SKM-1 treated with dmso at 0.1 percent for 144 hours (cell line): ENCODE results near the gene EDNRB.

Experiments
- DNase-seq: peaks from one replicate; lab custom pipeline; 2025; ENCODE audit not compliant: unreplicated experiment; lab: John Stamatoyannopoulos, UW

EDNRB gene

DNA sequence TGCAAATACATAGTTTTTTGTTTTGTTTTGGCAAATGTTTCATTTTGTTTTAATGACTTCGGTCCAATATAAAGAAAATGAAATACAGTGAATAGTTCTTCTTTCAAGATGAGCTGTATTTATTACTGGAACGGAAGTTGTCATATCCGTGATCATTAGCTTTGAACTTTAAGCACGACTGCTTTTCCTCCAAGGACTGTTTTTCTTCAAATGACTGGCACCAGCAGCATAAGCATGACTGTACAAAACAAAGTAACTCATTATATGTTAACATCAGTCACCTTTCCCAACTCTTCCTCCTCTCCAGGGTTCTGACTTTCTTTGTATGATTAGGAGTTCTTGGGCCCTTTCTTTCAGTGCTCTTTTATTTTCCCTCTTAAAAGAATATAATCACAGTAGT, 20.5 kb downstream of the EDNRB start:
- DNase-seq: no peak

- no peak for DNase-seq
These were observed 21.7 kb downstream of the EDNRB start for GRCh38 chr13:77896977-77897376.

DNA sequence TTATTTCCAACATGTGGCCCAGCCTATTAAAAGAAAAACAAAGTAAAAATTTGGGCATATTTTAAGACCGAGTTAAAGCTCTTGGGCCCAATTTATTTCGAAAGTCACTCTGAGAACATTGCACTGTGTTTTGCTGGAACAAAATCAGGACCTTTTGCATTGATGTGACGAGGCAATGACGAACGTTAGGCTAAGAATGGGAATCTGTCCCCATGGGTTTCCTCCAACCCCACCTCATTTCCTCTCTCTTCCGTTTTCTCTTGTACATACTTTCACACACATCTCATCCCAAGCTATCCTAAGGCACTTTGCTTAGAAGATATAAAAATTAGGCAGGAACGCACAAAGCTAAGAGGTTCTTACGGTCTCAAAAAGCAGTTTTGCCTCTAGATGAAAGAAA, 22.1 kb downstream of the EDNRB start:
- no peak for DNase-seq

DNA sequence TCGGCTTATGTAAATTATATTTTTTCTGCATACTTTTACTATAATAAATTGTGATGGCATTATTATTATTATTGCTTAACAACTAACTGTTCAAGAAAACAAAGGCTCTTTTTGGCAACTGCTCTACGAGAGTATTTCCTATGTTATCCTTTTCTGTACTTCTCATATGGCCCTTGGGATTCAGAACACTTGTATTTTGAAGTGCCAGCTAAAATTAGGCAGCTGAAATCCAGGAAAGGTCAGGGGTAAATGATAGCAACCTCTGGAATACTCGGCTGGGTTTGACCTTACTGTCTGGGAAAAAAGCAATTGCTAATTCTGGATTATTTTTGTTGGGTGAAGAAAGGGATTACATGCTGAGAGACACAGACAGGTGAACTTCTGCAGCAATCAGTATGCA, 23.9 kb downstream of the EDNRB start:
- no peak for DNase-seq

DNA sequence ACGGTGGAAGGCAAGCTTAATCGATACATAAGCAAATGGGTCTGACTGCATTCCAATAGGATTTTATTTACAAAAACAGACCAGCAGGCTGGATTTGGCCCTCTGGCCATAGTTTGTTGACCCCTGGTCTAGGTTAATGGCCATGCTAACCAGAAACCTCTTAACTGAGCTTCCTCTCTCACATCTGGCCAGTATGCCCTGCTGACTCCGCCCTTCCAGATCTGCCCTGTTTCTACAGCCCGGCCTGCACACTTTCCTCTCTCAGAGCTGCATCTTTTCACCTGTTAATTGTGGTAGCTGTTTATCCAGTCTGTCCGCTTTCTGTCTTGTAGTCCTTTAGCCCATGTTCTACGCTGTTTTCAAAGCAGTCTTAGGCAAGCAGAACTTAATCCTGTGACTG, 25.6 kb downstream of the EDNRB start:
- no peak for DNase-seq

DNA sequence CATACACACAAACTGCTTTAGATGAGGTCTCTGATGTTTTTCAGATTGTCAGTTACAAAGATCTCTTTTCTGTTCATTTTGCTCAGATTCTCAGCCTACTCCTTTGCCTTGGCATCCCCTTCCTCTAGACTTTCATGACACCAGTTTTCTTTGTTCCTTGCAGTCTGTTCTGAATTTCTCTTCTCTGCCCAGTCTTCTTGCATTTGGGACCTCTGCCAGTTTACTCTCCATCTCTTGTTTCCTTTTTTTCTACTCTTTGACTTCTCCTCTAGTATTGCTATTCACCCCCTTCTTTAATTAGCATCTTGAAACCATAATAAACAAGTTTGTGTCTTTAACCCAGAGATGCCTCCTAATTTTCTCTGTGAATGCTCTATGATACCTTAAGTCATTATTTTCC, 26.1 kb downstream of the EDNRB start:
- no peak for DNase-seq

DNA sequence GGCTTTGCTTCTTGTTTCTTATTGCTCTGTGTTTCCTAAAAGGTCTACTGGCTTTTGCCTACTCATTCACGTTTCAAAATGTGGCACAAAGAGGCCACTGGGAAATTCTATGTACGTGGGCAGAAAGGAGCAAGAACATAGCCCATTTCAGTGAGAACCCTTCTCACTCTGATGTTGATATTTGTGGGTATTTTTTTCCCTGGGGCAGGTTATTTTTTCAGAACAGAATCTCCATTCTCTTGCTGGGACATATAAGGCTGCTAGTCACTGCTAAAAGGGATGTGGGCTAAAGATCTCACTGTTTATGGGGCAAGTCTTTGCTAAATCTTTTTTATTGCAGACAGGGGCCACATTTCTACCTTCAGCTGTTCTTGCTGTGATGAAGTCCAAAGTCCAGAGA, 27.1 kb downstream of the EDNRB start:
- DNase-seq: no peak

DNA sequence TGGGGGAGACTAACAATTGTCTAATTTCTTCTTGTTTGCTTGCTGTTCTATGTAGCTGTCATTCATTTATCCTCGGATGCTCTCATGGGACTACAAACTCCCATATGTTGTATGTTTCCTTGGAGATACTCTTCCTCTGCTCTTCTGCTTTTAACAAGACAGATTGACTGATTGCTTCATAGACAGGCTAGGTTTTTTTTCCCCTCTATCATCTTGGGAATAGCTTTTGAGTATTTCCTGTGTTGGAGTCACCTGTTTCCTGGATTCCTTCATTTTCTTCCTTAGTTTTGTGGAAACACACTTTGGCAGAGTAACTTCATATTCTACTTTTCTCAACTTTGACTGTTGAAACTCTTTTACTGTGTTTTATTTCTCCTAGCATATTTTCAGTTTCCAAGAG, 27.6 kb downstream of the EDNRB start:
- DNase-seq: no peak

DNA sequence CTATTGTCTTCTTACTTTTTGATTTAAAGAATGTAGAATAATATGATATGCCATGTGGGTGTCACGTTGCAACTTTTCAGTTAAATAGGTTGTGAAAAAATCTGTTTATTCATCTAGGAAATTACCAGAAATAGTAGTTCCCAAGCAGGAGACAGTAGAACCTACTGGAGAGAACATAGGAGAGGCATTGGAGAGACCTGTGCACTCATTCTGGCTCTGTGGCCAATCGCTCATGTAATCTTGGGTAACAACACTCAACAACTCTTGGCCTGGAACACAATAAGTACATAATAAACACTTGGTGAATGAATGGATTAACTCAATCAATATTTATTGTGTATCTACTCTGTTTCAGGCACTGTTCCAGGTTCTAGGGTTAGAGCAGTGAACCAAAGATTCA, 35.3 kb downstream of the EDNRB start:
- no peak for DNase-seq

- DNase-seq: no peak
These were observed 40.4 kb downstream of the EDNRB start for GRCh38 chr13:77878190-77878589.

DNA sequence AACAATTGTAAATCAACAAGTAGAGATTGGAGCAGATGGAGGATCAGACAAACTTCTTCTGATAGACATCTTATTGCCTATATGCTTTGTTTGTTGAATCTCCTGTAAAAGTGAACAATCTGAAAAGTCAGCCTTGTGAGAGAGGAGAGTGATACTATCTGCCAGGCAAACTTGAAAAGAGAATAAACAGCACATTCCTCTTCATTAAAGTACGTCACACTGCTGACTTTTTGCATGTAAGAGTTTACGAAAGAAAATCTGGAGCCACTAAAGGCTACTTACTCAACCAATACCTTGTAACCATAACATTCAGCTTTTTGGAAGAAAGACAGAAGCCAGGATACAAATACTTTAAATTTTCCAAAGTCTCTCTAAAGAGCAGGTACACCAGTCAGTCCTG, 42.5 kb downstream of the EDNRB start:
- no peak for DNase-seq

- no peak for DNase-seq
These were observed 44.2 kb downstream of the EDNRB start for GRCh38 chr13:77874406-77874805.

GRCh38 chr13:77872995-77873394, 45.6 kb downstream of the EDNRB start:
- no peak for DNase-seq

DNA sequence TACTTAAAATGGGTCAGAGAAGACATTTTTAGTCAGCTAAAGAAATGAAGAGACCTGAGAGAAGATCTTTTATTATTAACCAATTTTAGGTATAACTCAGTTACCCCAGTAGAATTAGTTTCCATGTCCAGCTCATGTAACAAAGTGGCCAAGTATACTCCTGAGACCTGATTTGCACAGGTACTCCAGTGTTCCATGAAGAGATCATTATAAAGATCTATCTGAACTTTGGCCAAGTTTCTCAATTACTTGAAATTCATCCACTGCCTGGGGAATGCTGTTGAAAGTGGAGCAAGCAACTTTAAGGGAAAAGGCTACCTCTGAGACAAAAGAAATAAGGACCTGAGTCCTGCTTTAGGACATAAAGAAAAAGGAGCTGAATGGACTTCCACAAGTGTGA, 47.0 kb downstream of the EDNRB start:
- DNase-seq: no peak

- DNase-seq: no peak
These were observed 49.9 kb downstream of the EDNRB start for GRCh38 chr13:77868717-77869116.

DNA sequence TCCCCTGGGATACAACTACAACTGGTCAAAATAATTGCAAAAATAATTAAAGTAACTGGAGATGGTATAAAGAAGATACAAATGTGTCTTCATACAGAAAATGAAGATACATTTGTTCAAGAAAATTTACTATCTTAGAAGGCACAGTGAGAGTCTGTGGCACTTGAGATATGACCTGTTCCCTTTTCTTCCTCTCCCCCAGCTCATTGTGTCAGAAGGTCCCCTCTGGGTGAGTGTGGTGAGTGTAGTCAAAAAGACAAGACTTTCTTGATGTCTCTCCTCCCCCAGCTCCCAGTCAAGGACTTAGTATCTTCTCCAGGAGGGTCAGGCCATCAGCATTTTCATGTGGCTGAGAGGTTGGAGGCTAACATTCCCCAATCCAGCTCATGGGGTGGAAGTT, 51.7 kb downstream of the EDNRB start:
- no peak for DNase-seq

DNA sequence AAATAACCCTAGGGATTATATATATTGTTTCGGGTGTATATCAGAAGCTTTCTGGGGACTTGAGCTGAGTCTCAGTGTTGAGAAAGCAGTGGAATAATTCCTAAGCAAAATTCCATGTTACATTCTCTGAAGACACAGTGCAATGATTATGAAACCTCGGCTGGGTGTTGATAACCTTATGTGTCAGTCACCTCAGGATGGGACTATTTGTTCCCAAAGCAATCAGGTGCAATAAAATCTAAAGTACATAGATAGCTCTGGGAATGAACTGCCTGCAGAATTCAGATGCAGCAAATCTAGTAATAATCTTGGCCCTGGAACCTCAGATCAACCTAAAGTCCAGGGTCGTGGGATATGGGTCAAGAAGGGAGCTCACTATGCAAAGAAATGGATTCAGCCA, 53.0 kb downstream of the EDNRB start:
- DNase-seq: no peak

GRCh38 chr13:77863144-77863543, 55.5 kb downstream of the EDNRB start:
- DNase-seq: no peak

GRCh38 chr13:77861741-77862140, 56.9 kb downstream of the EDNRB start:
- no peak for DNase-seq

DNA sequence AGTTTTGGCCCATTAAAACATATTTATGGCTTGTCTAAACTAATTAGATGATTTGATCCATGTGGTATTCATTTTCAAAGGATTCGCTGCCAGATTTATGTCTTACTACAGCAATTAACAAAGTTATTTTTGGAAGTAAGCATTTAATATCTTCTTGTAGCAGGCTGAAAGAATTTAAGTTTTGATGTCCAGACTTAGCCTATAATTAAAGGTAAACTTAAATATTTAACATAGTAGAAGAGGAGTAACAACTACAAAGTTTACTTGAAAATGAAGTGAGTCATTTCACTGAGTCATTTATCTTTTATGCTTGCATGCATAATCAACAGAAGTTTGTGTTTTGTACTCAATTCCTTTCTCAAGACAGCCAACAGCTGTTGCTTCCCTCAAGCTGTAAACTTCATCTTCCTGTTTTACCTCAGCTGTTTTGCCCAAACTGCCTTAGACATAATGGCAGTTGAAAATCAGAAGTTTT, 58.1 kb downstream of the EDNRB start:
- DNase-seq: no peak

GRCh38 chr13:77859450-77859849, 59.2 kb downstream of the EDNRB start:
- DNase-seq: no peak

DNA sequence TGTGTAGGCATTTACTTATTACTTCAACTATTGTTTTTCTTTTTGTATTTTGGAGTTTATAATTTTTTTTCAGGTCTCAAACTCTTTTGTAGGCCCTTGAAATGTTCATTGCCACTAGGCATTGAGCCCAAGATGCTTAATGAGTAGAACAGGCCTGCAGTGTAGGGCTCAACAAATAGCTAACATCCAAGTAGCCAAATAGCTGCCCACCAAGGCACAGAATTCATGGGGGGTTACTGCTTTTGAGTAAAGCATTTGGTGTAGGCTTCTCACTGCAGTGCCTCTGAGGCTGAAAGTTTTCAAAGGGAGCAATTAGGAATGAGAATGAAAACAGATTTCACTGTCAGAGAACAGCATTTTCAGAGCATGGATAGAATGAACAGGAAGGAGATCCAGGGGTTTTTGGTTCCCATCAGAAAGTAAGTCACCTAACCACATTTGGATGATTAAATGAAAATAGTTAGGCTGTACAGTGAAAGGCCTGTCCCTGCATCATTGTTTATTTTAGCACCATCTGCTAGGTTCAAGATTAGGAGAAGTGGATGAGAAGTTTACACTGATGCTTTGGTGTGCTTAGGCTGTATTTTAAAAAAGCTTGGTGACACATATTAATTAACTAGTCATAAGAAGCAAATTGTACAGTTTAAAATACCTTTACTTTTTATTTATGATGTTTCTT, 61.0 kb downstream of the EDNRB start:
- no peak for DNase-seq

- DNase-seq: no peak
These were observed 64.9 kb downstream of the EDNRB start for GRCh38 chr13:77853703-77854102.
